Loucy (cell line): ENCODE results near the gene L3MBTL2.
"Not testable (repeated sequence)": the region's sequence is repeated elsewhere in the genome, so short reads cannot be mapped to it uniquely, and the experiment has no call there.

Experiments
- H2AFZ ChIP-seq: fragments of 200-600 bp; sonication (generic); 2 replicates; pipeline ENCODE4 v1.6.0; 2016; ENCODE audit warnings: antibody characterized with exemption, mild to moderate bottlenecking, low read length, moderate library complexity
- H3F3A ChIP-seq: fragments of 200-600 bp; 2 replicates; pipeline ENCODE4 v1.6.0; 2016; ENCODE audit warnings: antibody characterized with exemption, low read depth, mild to moderate bottlenecking
- H3K27me3 ChIP-seq: fragments of 200-600 bp; sonication (generic); 2 replicates; pipeline ENCODE4 v1.6.1; 2014; ENCODE audit warnings: low read length, mild to moderate bottlenecking; ENCODE audit not compliant: insufficient read depth, poor library complexity, severe bottlenecking
- H3K36me3 ChIP-seq: fragments of 200-600 bp; sonication (generic); 2 replicates; pipeline ENCODE4 v1.6.1; 2016; ENCODE audit warnings: low read length; ENCODE audit not compliant: insufficient read depth
- H3K4me1 ChIP-seq: fragments of 200-600 bp; sonication (generic); 2 replicates; pipeline ENCODE4 v1.5.1; 2014; ENCODE audit warnings: low read length, mild to moderate bottlenecking; ENCODE audit not compliant: insufficient read depth, poor library complexity, severe bottlenecking
- H3K4me2 ChIP-seq: fragments of 200-600 bp; sonication (generic); 2 replicates; pipeline ENCODE4 v1.6.0; 2014; ENCODE audit warnings: antibody characterized with exemption, low read length, low read depth, mild to moderate bottlenecking; ENCODE audit not compliant: poor library complexity, severe bottlenecking
- H3K4me3 ChIP-seq: fragments of 200-600 bp; sonication (generic); 2 replicates; pipeline ENCODE4 v1.5.1; 2014; ENCODE audit warnings: low read length, mild to moderate bottlenecking, mixed read lengths; ENCODE audit not compliant: poor library complexity, severe bottlenecking
- H3K79me2 ChIP-seq: fragments of 200-600 bp; sonication (generic); 2 replicates; pipeline ENCODE4 v1.6.1; 2014; ENCODE audit warnings: low read length; ENCODE audit not compliant: insufficient read depth
- H3K9ac ChIP-seq: fragments of 200-600 bp; sonication (generic); 2 replicates; pipeline ENCODE4 v1.6.0; 2014; ENCODE audit warnings: mild to moderate bottlenecking, low read depth, low read length, moderate library complexity; ENCODE audit not compliant: poor library complexity, severe bottlenecking
- H3K9me2 ChIP-seq: fragments of 200-600 bp; sonication (generic); replicated peaks from 2 replicates; pipeline ENCODE4 v1.6.1; 2016; ENCODE audit warnings: low read depth, low read length, mixed read lengths
- H3K9me3 ChIP-seq: fragments of 200-600 bp; sonication (generic); 2 replicates; pipeline ENCODE4 v1.6.1; 2014; ENCODE audit warnings: mild to moderate bottlenecking, antibody characterized with exemption, low read length, low read depth; ENCODE audit not compliant: insufficient read depth
- H4K20me1 ChIP-seq: fragments of 200-600 bp; sonication (generic); 2 replicates; pipeline ENCODE4 v1.6.0; 2014; ENCODE audit warnings: antibody characterized with exemption, low read length, mild to moderate bottlenecking; ENCODE audit not compliant: insufficient read depth, poor library complexity, severe bottlenecking
- EZH2phosphoT487 ChIP-seq: fragments of 200-600 bp; IDR thresholded peaks from 2 replicates; pipeline ENCODE4 v1.6.1; 2018; ENCODE audit warnings: antibody characterized with exemption, mild to moderate bottlenecking, moderate library complexity, borderline replicate concordance
- TF ChIP-seq, protein P1 (sequence below): fragments of 200-600 bp; sonication (generic); conservative IDR thresholded peaks from 2 replicates; pipeline ENCODE4 v1.5.1; 2014; ENCODE audit warnings: mild to moderate bottlenecking, antibody characterized with exemption, low read length

L3MBTL2 gene

DNA sequence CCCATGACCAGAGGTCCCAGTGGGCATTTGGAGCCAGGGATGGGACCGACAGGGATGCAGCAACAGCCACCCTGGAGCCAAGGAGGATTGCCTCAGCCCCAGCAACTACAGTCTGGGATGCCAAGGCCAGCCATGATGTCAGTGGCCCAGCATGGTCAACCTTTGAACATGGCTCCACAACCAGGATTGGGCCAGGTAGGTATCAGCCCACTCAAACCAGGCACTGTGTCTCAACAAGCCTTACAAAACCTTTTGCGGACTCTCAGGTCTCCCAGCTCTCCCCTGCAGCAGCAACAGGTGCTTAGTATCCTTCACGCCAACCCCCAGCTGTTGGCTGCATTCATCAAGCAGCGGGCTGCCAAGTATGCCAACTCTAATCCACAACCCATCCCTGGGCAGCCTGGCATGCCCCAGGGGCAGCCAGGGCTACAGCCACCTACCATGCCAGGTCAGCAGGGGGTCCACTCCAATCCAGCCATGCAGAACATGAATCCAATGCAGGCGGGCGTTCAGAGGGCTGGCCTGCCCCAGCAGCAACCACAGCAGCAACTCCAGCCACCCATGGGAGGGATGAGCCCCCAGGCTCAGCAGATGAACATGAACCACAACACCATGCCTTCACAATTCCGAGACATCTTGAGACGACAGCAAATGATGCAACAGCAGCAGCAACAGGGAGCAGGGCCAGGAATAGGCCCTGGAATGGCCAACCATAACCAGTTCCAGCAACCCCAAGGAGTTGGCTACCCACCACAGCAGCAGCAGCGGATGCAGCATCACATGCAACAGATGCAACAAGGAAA is 27.3 kb upstream of the L3MBTL2 start:
- Histone ChIP-seq H3K4me2 (no peak overlapping the region), H3K9me3 (no peaks in the 10 kb centered on the region), H3K9ac (no peak overlapping the region), H3K9me2 (no peaks in the 10 kb centered on the region), H3K36me3 (peaks cover 72% of the 10 kb centered on the region), H2AFZ (no peak overlapping the region), H3K4me3 (no peak overlapping the region), H3F3A (no peaks in the 10 kb centered on the region; the same call in 1 of the 2 replicates), H3K27me3 (no peaks in the 10 kb centered on the region), H3K79me2 (no peaks in the 10 kb centered on the region), H3K4me1 (peaks cover 7% of the 10 kb centered on the region), H4K20me1 (no peaks in the 10 kb centered on the region)
- TF ChIP-seq EZH2phosphoT487 = no peak
- TF ChIP-seq, protein P1, sequence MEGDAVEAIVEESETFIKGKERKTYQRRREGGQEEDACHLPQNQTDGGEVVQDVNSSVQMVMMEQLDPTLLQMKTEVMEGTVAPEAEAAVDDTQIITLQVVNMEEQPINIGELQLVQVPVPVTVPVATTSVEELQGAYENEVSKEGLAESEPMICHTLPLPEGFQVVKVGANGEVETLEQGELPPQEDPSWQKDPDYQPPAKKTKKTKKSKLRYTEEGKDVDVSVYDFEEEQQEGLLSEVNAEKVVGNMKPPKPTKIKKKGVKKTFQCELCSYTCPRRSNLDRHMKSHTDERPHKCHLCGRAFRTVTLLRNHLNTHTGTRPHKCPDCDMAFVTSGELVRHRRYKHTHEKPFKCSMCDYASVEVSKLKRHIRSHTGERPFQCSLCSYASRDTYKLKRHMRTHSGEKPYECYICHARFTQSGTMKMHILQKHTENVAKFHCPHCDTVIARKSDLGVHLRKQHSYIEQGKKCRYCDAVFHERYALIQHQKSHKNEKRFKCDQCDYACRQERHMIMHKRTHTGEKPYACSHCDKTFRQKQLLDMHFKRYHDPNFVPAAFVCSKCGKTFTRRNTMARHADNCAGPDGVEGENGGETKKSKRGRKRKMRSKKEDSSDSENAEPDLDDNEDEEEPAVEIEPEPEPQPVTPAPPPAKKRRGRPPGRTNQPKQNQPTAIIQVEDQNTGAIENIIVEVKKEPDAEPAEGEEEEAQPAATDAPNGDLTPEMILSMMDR = no peak

DNA sequence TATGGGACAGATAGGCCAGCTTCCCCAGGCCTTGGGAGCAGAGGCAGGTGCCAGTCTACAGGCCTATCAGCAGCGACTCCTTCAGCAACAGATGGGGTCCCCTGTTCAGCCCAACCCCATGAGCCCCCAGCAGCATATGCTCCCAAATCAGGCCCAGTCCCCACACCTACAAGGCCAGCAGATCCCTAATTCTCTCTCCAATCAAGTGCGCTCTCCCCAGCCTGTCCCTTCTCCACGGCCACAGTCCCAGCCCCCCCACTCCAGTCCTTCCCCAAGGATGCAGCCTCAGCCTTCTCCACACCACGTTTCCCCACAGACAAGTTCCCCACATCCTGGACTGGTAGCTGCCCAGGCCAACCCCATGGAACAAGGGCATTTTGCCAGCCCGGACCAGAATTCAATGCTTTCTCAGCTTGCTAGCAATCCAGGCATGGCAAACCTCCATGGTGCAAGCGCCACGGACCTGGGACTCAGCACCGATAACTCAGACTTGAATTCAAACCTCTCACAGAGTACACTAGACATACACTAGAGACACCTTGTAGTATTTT is 26.6 kb upstream of the L3MBTL2 start:
- peaks cover 66% of the 10 kb centered on the region; the same call in 1 of the 2 replicates for H3K36me3 ChIP-seq
- no peak for TF ChIP-seq EZH2phosphoT487
- TF ChIP-seq, protein P1 = no peak
- peaks cover 7% of the 10 kb centered on the region for H3K4me1 ChIP-seq
- no peak overlapping the region for H3K4me2 ChIP-seq
- H4K20me1 ChIP-seq = no peaks in the 10 kb centered on the region
- no peaks in the 10 kb centered on the region for H3K9me2 ChIP-seq
- H3K27me3 ChIP-seq = no peaks in the 10 kb centered on the region
- no peak overlapping the region for H3K4me3 ChIP-seq
- H3K9me3 ChIP-seq = no peaks in the 10 kb centered on the region
- no peak overlapping the region for H2AFZ ChIP-seq
- no peaks in the 10 kb centered on the region; the same call in 1 of the 2 replicates for H3F3A ChIP-seq
- no peaks in the 10 kb centered on the region for H3K79me2 ChIP-seq
- H3K9ac ChIP-seq = no peak overlapping the region

DNA sequence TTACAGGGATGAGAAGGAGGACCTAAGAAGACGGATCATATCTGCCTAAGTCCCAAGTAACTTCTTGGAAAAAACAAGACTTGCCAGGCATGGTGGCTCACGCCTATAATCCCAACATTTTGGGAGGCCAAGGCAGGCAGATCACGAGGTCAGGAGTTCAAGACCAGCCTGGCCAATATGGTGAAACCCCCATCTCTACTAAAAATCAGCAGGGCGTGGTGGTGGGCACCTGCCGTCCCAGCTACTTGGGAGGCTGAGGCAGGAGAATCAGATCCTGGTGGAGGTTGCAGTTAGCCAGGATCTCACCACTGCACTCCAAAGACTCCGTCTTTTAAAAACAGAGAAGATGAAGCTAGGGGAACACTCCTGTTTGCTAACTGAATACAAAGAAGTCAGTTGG is 24.8 kb upstream of the L3MBTL2 start:
- not testable (repeated sequence) for H3K4me2 ChIP-seq, H4K20me1 ChIP-seq
- H3K36me3 ChIP-seq = peaks cover 47% of the 10 kb centered on the region; the same call in 1 of the 2 replicates

More for the DNA sequence above, 24.8 kb upstream of the L3MBTL2 start:
- H3K4me1 ChIP-seq, H2AFZ ChIP-seq, H3K9me2 ChIP-seq, H3K9ac ChIP-seq, H3F3A ChIP-seq, H3K9me3 ChIP-seq, H3K4me3 ChIP-seq, H3K79me2 ChIP-seq, H3K27me3 ChIP-seq: not testable (repeated sequence)
